CD14-positive monocyte (primary cell): ENCODE measurements around the gene SUCLG2. TPM values are rescaled to one million over a fixed set of nuclear protein-coding genes. Genes with fewer than 3 reads are reported as not detected.

Source experiments
- DNase-seq, 3 donors: peaks; one replicate each; pipeline ENCODE4 v3.0.0-alpha.2; 2011 to 2022
- H2AFZ ChIP-seq: 2 replicates; pipeline ENCODE4 v1.6.0; 2012; ENCODE audit warnings: mild to moderate bottlenecking, low read depth, low read length, inconsistent platforms; ENCODE audit not compliant: insufficient read depth, poor library complexity, severe bottlenecking
- H3K27ac ChIP-seq, 2 donors: 1 replicate in 1 of 2; 2 replicates in 1 of 2; pipeline ENCODE4 v1.5.1; 2012 to 2013; ENCODE audit warnings: low read length in 2 of 2, control low read depth in 1 of 2, inconsistent platforms in 1 of 2, low read depth in 1 of 2, mild to moderate bottlenecking in 1 of 2
- H3K27me3 ChIP-seq, 2 donors: one replicate each; pipeline versions ENCODE4 v1.6.0 to v1.6.1; 2011 to 2013; ENCODE audit warnings: low read length in 2 of 2; ENCODE audit not compliant: control insufficient read depth in 2 of 2, insufficient read depth in 2 of 2
- H3K36me3 ChIP-seq, 2 donors: replicated peaks in 1 of 2; 1 replicate in 1 of 2; 2 replicates in 1 of 2; pipeline versions ENCODE4 v1.5.1 to v1.6.1; 2012 to 2013; ENCODE audit warnings: low read length in 2 of 2, control low read depth in 1 of 2, inconsistent platforms in 1 of 2, mild to moderate bottlenecking in 1 of 2; ENCODE audit not compliant: insufficient read depth in 2 of 2, control insufficient read depth in 1 of 2
- H3K4me1 ChIP-seq, 2 donors: 1 replicate in 1 of 2; 2 replicates in 1 of 2; pipeline versions ENCODE4 v1.5.1 to v1.6.1; 2012 to 2013; ENCODE audit warnings: low read length in 2 of 2, control low read depth in 1 of 2, inconsistent platforms in 1 of 2, mild to moderate bottlenecking in 1 of 2, moderate library complexity in 1 of 2; ENCODE audit not compliant: insufficient read depth in 2 of 2, control insufficient read depth in 1 of 2
- H3K4me2 ChIP-seq: replicated peaks from 2 replicates; pipeline ENCODE3; 2012; ENCODE audit warnings: low read length, moderate library complexity, mild to moderate bottlenecking; ENCODE audit not compliant: poor library complexity, severe bottlenecking; ENCODE audit errors: extremely low read depth
- H3K4me3 ChIP-seq, 3 experiments: fragments of 200-600 bp in 1 of 3; sonication (generic) in 1 of 3; replicated peaks in 1 of 3; 1 replicate in 2 of 3; 2 replicates in 1 of 3; pipeline ENCODE4 v1.5.1; 2011 to 2013; ENCODE audit warnings: low read length in 3 of 3, mild to moderate bottlenecking in 3 of 3, control low read depth in 2 of 3, low read depth in 2 of 3, inconsistent platforms in 1 of 3, moderate library complexity in 1 of 3
- H3K79me2 ChIP-seq: 2 replicates; pipeline ENCODE4 v1.6.0; 2012; ENCODE audit warnings: mild to moderate bottlenecking, control low read depth, inconsistent platforms, low read length, moderate library complexity; ENCODE audit not compliant: insufficient read depth
- H3K9ac ChIP-seq: 2 replicates; pipeline ENCODE4 v1.6.0; 2017; ENCODE audit warnings: low read length, mild to moderate bottlenecking; ENCODE audit not compliant: insufficient read depth, poor library complexity, severe bottlenecking
- H3K9me3 ChIP-seq, 2 donors: replicated peaks in 1 of 2; 1 replicate in 1 of 2; 2 replicates in 1 of 2; pipeline versions ENCODE4 v1.5.1 to v1.6.1; 2012 to 2013; ENCODE audit warnings: low read length in 2 of 2, control low read depth in 1 of 2; ENCODE audit not compliant: control insufficient read depth in 1 of 2, insufficient read depth in 1 of 2
- H4K20me1 ChIP-seq: 2 replicates; pipeline ENCODE4 v1.6.0; 2012; ENCODE audit warnings: mild to moderate bottlenecking, low read length, control low read depth, moderate library complexity; ENCODE audit not compliant: insufficient read depth
- H3K27ac Mint-ChIP-seq, 7 donors: one replicate each; pipeline ENCODE4 v1.8.0; 2020; ENCODE audit warnings: mild to moderate bottlenecking in 7 of 7, mixed read lengths in 7 of 7, moderate library complexity in 6 of 7, inconsistent platforms in 2 of 7
- H3K27me3 Mint-ChIP-seq, 3 donors: one replicate each; pipeline ENCODE4 v1.8.0; 2021 to 2022; ENCODE audit warnings: low read depth in 3 of 3, mild to moderate bottlenecking in 3 of 3, mixed read lengths in 3 of 3, moderate library complexity in 3 of 3, inconsistent platforms in 1 of 3
- H3K36me3 Mint-ChIP-seq, 2 donors: one replicate each; pipeline ENCODE4 v1.8.0; 2020; ENCODE audit warnings: mixed read lengths in 2 of 2, inconsistent platforms in 1 of 2, mild to moderate bottlenecking in 1 of 2
- H3K4me1 Mint-ChIP-seq: one replicate; pipeline ENCODE4 v1.8.0; 2020; ENCODE audit warnings: mild to moderate bottlenecking, mixed read lengths
- H3K4me3 Mint-ChIP-seq, 2 donors: one replicate each; pipeline ENCODE4 v1.8.0; 2020; ENCODE audit warnings: mild to moderate bottlenecking in 2 of 2, mixed read lengths in 2 of 2, moderate library complexity in 1 of 2
- H3K9me3 Mint-ChIP-seq, 7 donors: one replicate each; pipeline ENCODE4 v1.8.0; 2020 to 2022; ENCODE audit warnings: mixed read lengths in 7 of 7, mild to moderate bottlenecking in 6 of 7, moderate library complexity in 6 of 7, inconsistent platforms in 2 of 7
- CTCF ChIP-seq: fragments of 200-600 bp; IDR thresholded peaks from one replicate; pipeline ENCODE4 v1.8.0; 2022; ENCODE audit warnings: antibody characterized with exemption, mild to moderate bottlenecking
- WGBS: methylation state at CpG from one replicate; pipeline ENCODE4 v1.1.5; 2013; ENCODE audit warnings: missing lambda C conversion rate; ENCODE audit not compliant: insufficient coverage; 5-methylcytosine and 5-hydroxymethylcytosine counted together
- intact Hi-C, 2 donors: fragments of 100-400 bp; cut with micrococcal nuclease; formaldehyde crosslinking; loops; one replicate each; pipeline versions ENCODE4 v1.15.0 to v1.15.1; 2023
- polyA plus RNA-seq, 3 donors: library from polyadenylated mRNA; depleted of rRNA in 1 of 3; unstranded in 2 of 3; stranded (reverse) in 1 of 3; fragments of 300-500 nt in 2 of 3; fragments of >200 nt in 1 of 3; fragmentation: Illumina TruSeq in 2 of 3; gene quantifications; 1 replicate in 2 of 3; 2 replicates in 1 of 3; pipeline ENCODE4 v1.2.3, GENCODE V29; 2012 to 2021

The SUCLG2 gene
- polyA plus RNA-seq, 3 donors: 10.8 to 37.5 (median 32.9) TPM

- no CpG with 5 or more reads among the region's 1 CpG for WGBS
- no peaks in the 10 kb centered on the region for H3K27me3 Mint-ChIP-seq
- H3K9ac ChIP-seq: no peak overlapping the region
Observed at GRCh38 chr3:67642734-67643133, 11.7 kb downstream of the SUCLG2 start.

GRCh38 chr3:67642190-67642589 lies 12.2 kb downstream of the SUCLG2 start:
- intact Hi-C loops: no loop called here
- H2AFZ ChIP-seq: no peak overlapping the region
- Mint-ChIP-seq H3K36me3 (peaks cover 27 to 28% of the 10 kb centered on the region in 2 donors), H3K4me1 (no peaks in the 10 kb centered on the region), H3K4me3 (no peak overlapping the region), H3K27me3 (no peaks in the 10 kb centered on the region), H3K27ac (no peak overlapping the region), H3K9me3 (no peaks in the 10 kb centered on the region)
- H3K9ac ChIP-seq: no peak overlapping the region
- peaks cover 2 to 23% of the 10 kb centered on the region in 2 donors for H3K36me3 ChIP-seq
- H3K9me3 ChIP-seq: no peaks in the 10 kb centered on the region
- peaks cover 77% of the 10 kb centered on the region for H4K20me1 ChIP-seq
- TF ChIP-seq CTCF: no peak
- no peak overlapping the region for H3K4me2 ChIP-seq
- no peak overlapping the region for H3K4me3 ChIP-seq
- WGBS: 100% methylated on average over 2 of the region's 4 CpGs
- no peaks in the 10 kb centered on the region for H3K4me1 ChIP-seq
- no peak overlapping the region for H3K27ac ChIP-seq
- H3K27me3 ChIP-seq: no peaks in the 10 kb centered on the region
- peaks cover 9% of the 10 kb centered on the region for H3K79me2 ChIP-seq
- DNase-seq: no peak

More at GRCh38 chr3:67642734-67643133, 11.7 kb downstream of the SUCLG2 start:
- H3K4me2 ChIP-seq: no peak overlapping the region
- H3K36me3 ChIP-seq: peaks cover 0 to 24% of the 10 kb centered on the region in 2 donors
- H3K27me3 ChIP-seq: no peaks in the 10 kb centered on the region
- H3K9me3 Mint-ChIP-seq: peaks cover 0 to 3% (median 0%) of the 10 kb centered on the region in 7 donors
- H3K79me2 ChIP-seq: peaks cover 9% of the 10 kb centered on the region
- H3K4me3 ChIP-seq: no peak overlapping the region
- intact Hi-C loops: no loop called here
- no peak overlapping the region for H3K27ac ChIP-seq
- no peak overlapping the region for H2AFZ ChIP-seq
- no peaks in the 10 kb centered on the region for H3K9me3 ChIP-seq
- no peak overlapping the region for H3K27ac Mint-ChIP-seq
- peaks cover 22 to 27% of the 10 kb centered on the region in 2 donors for H3K36me3 Mint-ChIP-seq
- DNase-seq: no peak
- peaks cover 77% of the 10 kb centered on the region for H4K20me1 ChIP-seq
- H3K4me1 ChIP-seq: no peaks in the 10 kb centered on the region
- H3K4me3 Mint-ChIP-seq: no peak overlapping the region
- no peak for TF ChIP-seq CTCF
- H3K4me1 Mint-ChIP-seq: no peaks in the 10 kb centered on the region
